Esophagus squamous epithelium (tissue), 4 donors: ENCODE measurements around the gene PCP4.

Experiments
- POLR2A ChIP-seq, 4 donors: fragments of 450-650 bp; IDR thresholded peaks; one replicate each; pipeline ENCODE4 v1.6.1; 2017; ENCODE audit warnings: antibody characterized with exemption in 4 of 4, mild to moderate bottlenecking in 4 of 4, moderate library complexity in 3 of 4
- TF ChIP-seq, protein P1 (sequence below), 6 experiments: fragments of 450-650 bp in 4 of 6; fragments of 200-600 bp in 2 of 6; sonication (generic) in 2 of 6; IDR thresholded peaks; one replicate each; pipeline ENCODE4 v1.5.1; 2016 to 2019; ENCODE audit warnings: antibody characterized with exemption in 6 of 6, mild to moderate bottlenecking in 4 of 6, moderate library complexity in 4 of 6

DNA sequence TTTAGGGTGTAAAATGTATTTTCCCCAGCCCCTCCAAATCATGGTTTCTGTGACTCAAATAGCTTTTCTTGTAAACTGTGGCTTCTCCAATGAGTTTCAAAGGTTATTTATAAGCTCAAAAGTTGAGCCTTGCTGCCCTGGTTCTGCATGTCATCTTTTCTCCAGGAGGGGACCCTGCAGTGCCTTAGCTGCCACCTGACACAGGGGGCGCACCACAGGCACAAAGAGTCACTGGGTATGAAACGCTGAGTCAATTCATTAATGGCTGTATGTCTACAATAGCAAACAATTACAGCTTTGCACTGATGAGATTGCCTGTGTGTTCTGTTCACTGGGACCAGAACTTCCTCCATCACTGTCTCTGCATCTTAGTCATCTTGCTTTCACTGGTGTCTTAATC, 100.8 kb downstream of the PCP4 start:
- TF ChIP-seq, protein P1, sequence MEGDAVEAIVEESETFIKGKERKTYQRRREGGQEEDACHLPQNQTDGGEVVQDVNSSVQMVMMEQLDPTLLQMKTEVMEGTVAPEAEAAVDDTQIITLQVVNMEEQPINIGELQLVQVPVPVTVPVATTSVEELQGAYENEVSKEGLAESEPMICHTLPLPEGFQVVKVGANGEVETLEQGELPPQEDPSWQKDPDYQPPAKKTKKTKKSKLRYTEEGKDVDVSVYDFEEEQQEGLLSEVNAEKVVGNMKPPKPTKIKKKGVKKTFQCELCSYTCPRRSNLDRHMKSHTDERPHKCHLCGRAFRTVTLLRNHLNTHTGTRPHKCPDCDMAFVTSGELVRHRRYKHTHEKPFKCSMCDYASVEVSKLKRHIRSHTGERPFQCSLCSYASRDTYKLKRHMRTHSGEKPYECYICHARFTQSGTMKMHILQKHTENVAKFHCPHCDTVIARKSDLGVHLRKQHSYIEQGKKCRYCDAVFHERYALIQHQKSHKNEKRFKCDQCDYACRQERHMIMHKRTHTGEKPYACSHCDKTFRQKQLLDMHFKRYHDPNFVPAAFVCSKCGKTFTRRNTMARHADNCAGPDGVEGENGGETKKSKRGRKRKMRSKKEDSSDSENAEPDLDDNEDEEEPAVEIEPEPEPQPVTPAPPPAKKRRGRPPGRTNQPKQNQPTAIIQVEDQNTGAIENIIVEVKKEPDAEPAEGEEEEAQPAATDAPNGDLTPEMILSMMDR (IDR thresholded peaks at IDR 0.05) = no peak
- TF ChIP-seq POLR2A (IDR thresholded peaks at IDR 0.05) = no peak
